ENCODE data around the gene FNDC5. TPM values are rescaled to one million over a fixed set of nuclear protein-coding genes. Genes with fewer than 3 reads are reported as not detected.

The FNDC5 gene
- total and polyA plus RNA-seq, 2 experiments from 2014 or later, result 1.0 to 1.7 TPM

DNA sequence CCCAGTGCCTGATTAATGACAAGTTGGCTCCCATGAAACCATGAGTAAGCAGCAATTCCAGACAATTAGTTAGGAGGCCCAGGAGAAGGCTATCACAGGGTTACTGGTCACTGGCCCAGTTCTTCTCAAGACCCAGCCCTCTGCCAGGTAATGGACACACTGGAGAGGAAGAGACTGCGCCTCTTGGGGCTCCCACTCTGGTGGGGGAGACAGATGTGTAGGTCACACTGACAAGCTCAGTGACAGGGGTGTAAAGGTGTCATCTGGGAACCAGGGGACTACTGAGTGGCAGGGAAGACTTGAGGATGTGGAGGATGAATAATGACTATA, 20.5 kb upstream of the FNDC5 start (continued):
- TF ChIP-seq, protein P1, sequence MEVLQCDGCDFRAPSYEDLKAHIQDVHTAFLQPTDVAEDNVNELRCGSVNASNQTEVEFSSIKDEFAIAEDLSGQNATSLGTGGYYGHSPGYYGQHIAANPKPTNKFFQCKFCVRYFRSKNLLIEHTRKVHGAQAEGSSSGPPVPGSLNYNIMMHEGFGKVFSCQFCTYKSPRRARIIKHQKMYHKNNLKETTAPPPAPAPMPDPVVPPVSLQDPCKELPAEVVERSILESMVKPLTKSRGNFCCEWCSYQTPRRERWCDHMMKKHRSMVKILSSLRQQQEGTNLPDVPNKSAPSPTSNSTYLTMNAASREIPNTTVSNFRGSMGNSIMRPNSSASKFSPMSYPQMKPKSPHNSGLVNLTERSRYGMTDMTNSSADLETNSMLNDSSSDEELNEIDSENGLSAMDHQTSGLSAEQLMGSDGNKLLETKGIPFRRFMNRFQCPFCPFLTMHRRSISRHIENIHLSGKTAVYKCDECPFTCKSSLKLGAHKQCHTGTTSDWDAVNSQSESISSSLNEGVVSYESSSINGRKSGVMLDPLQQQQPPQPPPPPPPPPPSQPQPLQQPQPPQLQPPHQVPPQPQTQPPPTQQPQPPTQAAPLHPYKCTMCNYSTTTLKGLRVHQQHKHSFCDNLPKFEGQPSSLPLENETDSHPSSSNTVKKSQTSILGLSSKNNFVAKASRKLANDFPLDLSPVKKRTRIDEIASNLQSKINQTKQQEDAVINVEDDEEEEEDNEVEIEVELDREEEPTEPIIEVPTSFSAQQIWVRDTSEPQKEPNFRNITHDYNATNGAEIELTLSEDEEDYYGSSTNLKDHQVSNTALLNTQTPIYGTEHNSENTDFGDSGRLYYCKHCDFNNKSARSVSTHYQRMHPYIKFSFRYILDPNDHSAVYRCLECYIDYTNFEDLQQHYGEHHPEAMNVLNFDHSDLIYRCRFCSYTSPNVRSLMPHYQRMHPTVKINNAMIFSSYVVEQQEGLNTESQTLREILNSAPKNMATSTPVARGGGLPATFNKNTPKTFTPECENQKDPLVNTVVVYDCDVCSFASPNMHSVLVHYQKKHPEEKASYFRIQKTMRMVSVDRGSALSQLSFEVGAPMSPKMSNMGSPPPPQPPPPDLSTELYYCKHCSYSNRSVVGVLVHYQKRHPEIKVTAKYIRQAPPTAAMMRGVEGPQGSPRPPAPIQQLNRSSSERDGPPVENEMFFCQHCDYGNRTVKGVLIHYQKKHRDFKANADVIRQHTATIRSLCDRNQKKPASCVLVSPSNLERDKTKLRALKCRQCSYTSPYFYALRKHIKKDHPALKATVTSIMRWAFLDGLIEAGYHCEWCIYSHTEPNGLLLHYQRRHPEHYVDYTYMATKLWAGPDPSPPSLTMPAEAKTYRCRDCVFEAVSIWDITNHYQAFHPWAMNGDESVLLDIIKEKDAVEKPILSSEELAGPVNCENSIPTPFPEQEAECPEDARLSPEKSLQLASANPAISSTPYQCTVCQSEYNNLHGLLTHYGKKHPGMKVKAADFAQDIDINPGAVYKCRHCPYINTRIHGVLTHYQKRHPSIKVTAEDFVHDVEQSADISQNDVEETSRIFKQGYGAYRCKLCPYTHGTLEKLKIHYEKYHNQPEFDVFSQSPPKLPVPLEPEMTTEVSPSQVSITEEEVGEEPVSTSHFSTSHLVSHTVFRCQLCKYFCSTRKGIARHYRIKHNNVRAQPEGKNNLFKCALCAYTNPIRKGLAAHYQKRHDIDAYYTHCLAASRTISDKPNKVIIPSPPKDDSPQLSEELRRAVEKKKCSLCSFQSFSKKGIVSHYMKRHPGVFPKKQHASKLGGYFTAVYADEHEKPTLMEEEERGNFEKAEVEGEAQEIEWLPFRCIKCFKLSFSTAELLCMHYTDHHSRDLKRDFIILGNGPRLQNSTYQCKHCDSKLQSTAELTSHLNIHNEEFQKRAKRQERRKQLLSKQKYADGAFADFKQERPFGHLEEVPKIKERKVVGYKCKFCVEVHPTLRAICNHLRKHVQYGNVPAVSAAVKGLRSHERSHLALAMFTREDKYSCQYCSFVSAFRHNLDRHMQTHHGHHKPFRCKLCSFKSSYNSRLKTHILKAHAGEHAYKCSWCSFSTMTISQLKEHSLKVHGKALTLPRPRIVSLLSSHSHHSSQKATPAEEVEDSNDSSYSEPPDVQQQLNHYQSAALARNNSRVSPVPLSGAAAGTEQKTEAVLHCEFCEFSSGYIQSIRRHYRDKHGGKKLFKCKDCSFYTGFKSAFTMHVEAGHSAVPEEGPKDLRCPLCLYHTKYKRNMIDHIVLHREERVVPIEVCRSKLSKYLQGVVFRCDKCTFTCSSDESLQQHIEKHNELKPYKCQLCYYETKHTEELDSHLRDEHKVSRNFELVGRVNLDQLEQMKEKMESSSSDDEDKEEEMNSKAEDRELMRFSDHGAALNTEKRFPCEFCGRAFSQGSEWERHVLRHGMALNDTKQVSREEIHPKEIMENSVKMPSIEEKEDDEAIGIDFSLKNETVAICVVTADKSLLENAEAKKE (CRISPR knock-in tag; IDR thresholded peaks at IDR 0.05), result no peak

DNA sequence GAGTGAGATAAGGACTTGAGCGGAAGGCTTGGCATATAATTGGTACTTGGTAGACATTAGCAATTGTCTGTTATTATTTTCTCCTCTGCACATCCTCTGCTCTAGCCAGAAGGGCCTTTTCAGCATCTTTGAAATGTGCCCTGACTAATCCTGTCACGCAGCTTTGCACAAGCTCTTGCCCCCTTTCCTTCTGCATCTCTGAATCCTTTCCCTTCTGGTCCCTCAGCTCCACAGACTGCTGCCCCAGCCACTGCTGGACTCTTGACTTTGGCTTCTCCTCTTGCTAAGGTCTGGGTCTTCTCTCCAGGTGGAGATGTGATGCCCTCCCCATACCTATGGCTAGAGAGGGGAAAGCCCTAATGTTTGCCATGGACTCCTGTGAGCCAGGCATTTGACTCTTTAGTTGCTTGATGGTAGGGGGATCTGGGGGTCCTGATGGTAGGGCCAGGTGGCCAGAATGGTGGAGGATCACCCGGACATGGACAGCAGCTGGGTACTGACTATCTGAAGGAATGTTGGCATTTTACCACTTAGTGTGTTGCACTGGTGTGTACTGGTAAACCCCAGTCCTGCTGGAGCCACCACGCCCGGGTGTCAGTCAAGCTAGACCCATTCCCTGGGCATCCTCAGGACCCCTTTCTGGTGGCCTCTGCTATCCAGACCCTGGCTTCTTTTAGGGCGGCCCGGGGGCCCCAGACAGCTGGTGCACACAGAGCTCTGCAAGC, 20.0 kb upstream of the FNDC5 start:
- no peaks in the 10 kb centered on the region for H3K9me2 ChIP-seq (ENCODE audit: insufficient read depth)
- Mint-ChIP-seq H3K4me1 (peaks cover 11% of the 10 kb centered on the region), H3K4me3 (no peak overlapping the region), H3K9me3 (peaks cover 5% of the 10 kb centered on the region; the same call in 2 of the 3 replicates), H3K36me3 (ENCODE audit: low read depth) (peaks cover 8% of the 10 kb centered on the region; the same call in 1 of the 3 replicates), H3K27ac (no peak overlapping the region), H3K27me3 (ENCODE audit: insufficient read depth, low read depth, poor library complexity) (peaks cover 33% of the 10 kb centered on the region)
- no peak overlapping the region for H2AFZ ChIP-seq
- peaks cover 49% of the 10 kb centered on the region for H3K27me3 ChIP-seq (ENCODE audit: insufficient read depth)
- TF ChIP-seq EZH2 (IDR thresholded peaks at IDR 0.05; ENCODE audit: low read depth, unreplicated experiment) (no peak), POLR2AphosphoS5 (IDR thresholded peaks at IDR 0.05; ENCODE audit: low read depth) (no peak)
- no peaks in the 10 kb centered on the region for H3K36me3 ChIP-seq (ENCODE audit: insufficient read depth)
- peaks cover 7% of the 10 kb centered on the region; the same call in 1 of the 2 replicates for H3F3A ChIP-seq (replicated peaks; ENCODE audit: low read depth)
- no peaks in the 10 kb centered on the region for H3K79me2 ChIP-seq (replicated peaks; ENCODE audit: insufficient read depth)
- DNase-seq (ENCODE audit: low spot score) (no peak), ATAC-seq (no peak)
- H3K4me2 ChIP-seq, result no peak overlapping the region
- H4K20me1 ChIP-seq (replicated peaks; ENCODE audit: insufficient read depth), result no peaks in the 10 kb centered on the region; the same call in 1 of the 2 replicates
- no peak overlapping the region for H3K4me3 ChIP-seq
- peaks cover 14% of the 10 kb centered on the region; the same call in 1 of the 2 replicates for H3K4me1 ChIP-seq (ENCODE audit: insufficient read depth)
- no peak overlapping the region for H3K27ac ChIP-seq (ENCODE audit: low read depth)

All from GM23338 (cell line).